CD4-positive, alpha-beta T cell treated with Interleukin-6 at 100 ng/mL for 8 hours (primary cell): ENCODE data around the gene BPIFB6.

Experiments used
- DNase-seq: peaks from one replicate; pipeline ENCODE4 v3.0.0-alpha.2; 2020; ENCODE audit warnings: mixed read lengths, low spot score

The BPIFB6 gene

GRCh38 chr20:33092361-33092760 lies 60.9 kb downstream of the BPIFB6 start:
- no peak for DNase-seq

- no peak for DNase-seq
Observed at GRCh38 chr20:33093074-33093473, 61.6 kb downstream of the BPIFB6 start.

DNA sequence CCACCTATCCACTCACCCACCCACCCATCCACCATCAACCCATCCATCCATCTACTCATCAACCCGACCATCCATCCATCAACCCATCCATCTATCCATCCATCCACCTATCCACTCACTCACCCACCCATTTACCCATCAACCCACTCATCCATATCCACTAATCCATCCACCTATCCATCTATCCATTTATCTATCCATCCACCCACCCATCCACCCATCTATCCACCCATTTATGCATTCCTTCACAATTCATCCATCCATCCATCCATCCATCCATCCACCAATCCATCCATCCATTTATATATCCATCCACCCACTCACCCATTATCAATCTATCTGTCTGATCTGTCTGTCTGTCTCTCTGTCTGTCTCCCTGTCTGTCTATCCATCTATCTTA lies 62.1 kb downstream of the BPIFB6 start:
- no peak for DNase-seq
